NCI-H1417 (cell line): ENCODE measurements around the gene PTPN1.

Experiments
- DNase-seq, 3 experiments: peaks; one replicate each; lab custom pipeline; 2025; lab: John Stamatoyannopoulos, UW

The PTPN1 gene

GRCh38 chr20:50575865-50576720 is 65.9 kb downstream of the PTPN1 start:
- DNase-seq = peak in 2 of 3 experiments; percentile 39 to 71

GRCh38 chr20:50577175-50578018 is 67.2 kb downstream of the PTPN1 start:
- DNase-seq = no peak

GRCh38 chr20:50578061-50578777 is 68.0 kb downstream of the PTPN1 start:
- DNase-seq = no peak

- DNase-seq = no peak
These were observed 68.6 kb downstream of the PTPN1 start for GRCh38 chr20:50578778-50579165.

GRCh38 chr20:50579511-50579910 is 69.3 kb downstream of the PTPN1 start:
- no peak for DNase-seq

GRCh38 chr20:50580016-50580747 is 70.0 kb downstream of the PTPN1 start:
- peak; percentile 13 to 65 (median 34) for DNase-seq

- DNase-seq = no peak
These were observed 70.8 kb downstream of the PTPN1 start for GRCh38 chr20:50580842-50581544.

GRCh38 chr20:50582092-50582491 is 71.9 kb downstream of the PTPN1 start:
- DNase-seq = no peak

GRCh38 chr20:50582591-50583234 is 72.5 kb downstream of the PTPN1 start:
- DNase-seq = no peak

- DNase-seq = peak in 1 of 3 experiments; percentile 45
These were observed 73.4 kb downstream of the PTPN1 start for GRCh38 chr20:50583442-50584150.

GRCh38 chr20:50584687-50585086 is 74.5 kb downstream of the PTPN1 start:
- no peak for DNase-seq

- no peak for DNase-seq
These were observed 75.0 kb downstream of the PTPN1 start for GRCh38 chr20:50585214-50585613.

- peak in 1 of 3 experiments; percentile 54 for DNase-seq
These were observed 75.5 kb downstream of the PTPN1 start for GRCh38 chr20:50585678-50586077.

GRCh38 chr20:50586531-50587232 is 76.5 kb downstream of the PTPN1 start:
- peak in 1 of 3 experiments; percentile 85 for DNase-seq

- DNase-seq = no peak
These were observed 77.2 kb downstream of the PTPN1 start for GRCh38 chr20:50587291-50587961.

GRCh38 chr20:50588034-50588736 is 78.0 kb downstream of the PTPN1 start:
- peak in 2 of 3 experiments; percentile 24 to 34 for DNase-seq

- DNase-seq = peak in 1 of 3 experiments; percentile 18
These were observed 79.6 kb downstream of the PTPN1 start for GRCh38 chr20:50589548-50590347.
